Endothelial cell of umbilical vein (primary cell): Measurements from ENCODE around the gene PRKG1. TPM values are rescaled to one million over a fixed set of nuclear protein-coding genes. Genes with fewer than 3 reads are reported as not detected.

Experiments
- BruUV-seq: library from RNA; stranded (reverse); fragments of 400-500 nt; replicated peaks from 2 replicates; lab custom pipeline; 2021; lab: Mats Ljungman, UMichigan
- CTCF ChIA-PET: fragments of 300-600, 350-600 bp; sonication (Branson Sonifier 250); formaldehyde crosslinking; loops from one replicate; lab custom pipeline; 2021; ENCODE audit warnings: antibody characterized with exemption, inconsistent platforms; lab: Charles Lee
- POLR2A ChIA-PET: fragments of 300-600, 350-600 bp; sonication (Branson Sonifier 250); formaldehyde crosslinking; loops from one replicate; lab custom pipeline; 2021; ENCODE audit warnings: antibody characterized with exemption, inconsistent platforms; lab: Charles Lee
- DNase-seq: peaks from one replicate; pipeline ENCODE4 v3.0.0-alpha.2; 2011; ENCODE audit warnings: low read depth, low spot score
- FAIRE-seq: peaks from 2 replicates; lab custom pipeline; 2011; peaks lifted over from hg19 to GRCh38; lab: Jason Lieb, UNC
- H2AFZ ChIP-seq: 2 replicates; pipeline ENCODE4 v1.6.0; 2012; ENCODE audit warnings: low read depth, low read length, control low read depth, inconsistent platforms
- H3K27ac ChIP-seq: 2 replicates; pipeline ENCODE4 v1.5.1; 2011; ENCODE audit warnings: low read depth, mild to moderate bottlenecking, control low read depth, low read length, moderate library complexity; ENCODE audit not compliant: insufficient read depth
- H3K27me3 ChIP-seq, 2 experiments: 2 replicates each; pipeline versions ENCODE4 v1.6.0 to v1.6.1; 2011; ENCODE audit warnings: low read length in 2 of 2, mixed read lengths in 1 of 2; ENCODE audit not compliant: control insufficient read depth in 2 of 2, insufficient read depth in 2 of 2
- H3K36me3 ChIP-seq, 2 experiments: 2 replicates in 1 of 2; 3 replicates in 1 of 2; pipeline ENCODE4 v1.5.1; 2011; ENCODE audit warnings: low read length in 2 of 2, mild to moderate bottlenecking in 1 of 2, moderate library complexity in 1 of 2; ENCODE audit not compliant: control insufficient read depth in 2 of 2, insufficient read depth in 2 of 2; ENCODE audit errors: extremely low read depth in 1 of 2
- H3K4me1 ChIP-seq: 3 replicates; pipeline ENCODE4 v1.5.1; 2011; ENCODE audit warnings: mild to moderate bottlenecking, low read length; ENCODE audit not compliant: control insufficient read depth, insufficient read depth; ENCODE audit errors: extremely low read depth
- H3K4me2 ChIP-seq: 2 replicates; pipeline ENCODE4 v1.6.1; 2011; ENCODE audit warnings: low read length, control low read depth, mixed read lengths; ENCODE audit not compliant: insufficient read depth
- H3K4me3 ChIP-seq, 3 experiments: fragments of 200-600 bp in 1 of 3; sonication (generic), shearing (Covaris generic) in 1 of 3; replicated peaks in 1 of 3; 2 replicates each; pipeline ENCODE4 v1.5.1; 2011 to 2016; ENCODE audit warnings: control low read depth in 3 of 3, low read length in 3 of 3, mild to moderate bottlenecking in 2 of 3, inconsistent platforms in 1 of 3, low read depth in 1 of 3, moderate library complexity in 1 of 3; ENCODE audit not compliant: insufficient read depth in 1 of 3
- H3K79me2 ChIP-seq: 2 replicates; pipeline ENCODE4 v1.6.0; 2012; ENCODE audit warnings: low read length, inconsistent platforms; ENCODE audit not compliant: control insufficient read depth, insufficient read depth
- H3K9ac ChIP-seq: replicated peaks from 2 replicates; pipeline ENCODE3; 2011; ENCODE audit warnings: low read length, control low read depth; ENCODE audit not compliant: insufficient read depth; ENCODE audit errors: extremely low read depth
- H3K9me1 ChIP-seq: replicated peaks from 3 replicates; pipeline ENCODE4 v1.6.0; 2011; ENCODE audit warnings: mild to moderate bottlenecking, low read length; ENCODE audit not compliant: control insufficient read depth, insufficient read depth; ENCODE audit errors: extremely low read depth
- H3K9me3 ChIP-seq: replicated peaks from 2 replicates; pipeline ENCODE4 v1.5.1; 2012; ENCODE audit warnings: low read length, inconsistent platforms; ENCODE audit not compliant: control insufficient read depth, insufficient read depth
- H4K20me1 ChIP-seq: replicated peaks from 2 replicates; pipeline ENCODE3; 2011; ENCODE audit warnings: mild to moderate bottlenecking, low read length; ENCODE audit not compliant: control insufficient read depth, insufficient read depth; ENCODE audit errors: extremely low read depth
- EZH2 ChIP-seq: IDR thresholded peaks from 2 replicates; pipeline ENCODE4 v1.6.1; 2012; ENCODE audit warnings: borderline replicate concordance, low read depth, mild to moderate bottlenecking, moderate library complexity, low read length, inconsistent platforms; ENCODE audit not compliant: severe bottlenecking
- FOS ChIP-seq: IDR thresholded peaks from 2 replicates; pipeline ENCODE4 v1.6.1; 2011; ENCODE audit warnings: mild to moderate bottlenecking, low read length, moderate library complexity, borderline replicate concordance; ENCODE audit not compliant: insufficient read depth
- GATA2 ChIP-seq: IDR thresholded peaks from 2 replicates; pipeline ENCODE4 v1.7.0; 2011; ENCODE audit warnings: low read depth, mild to moderate bottlenecking, moderate library complexity, mixed read lengths, low read length; ENCODE audit not compliant: insufficient read length, insufficient read depth
- JUN ChIP-seq: IDR thresholded peaks from 2 replicates; pipeline ENCODE4 v1.6.1; 2011; ENCODE audit warnings: borderline replicate concordance, low read depth; ENCODE audit not compliant: insufficient read length, insufficient read depth
- MYC ChIP-seq: IDR thresholded peaks from one replicate; pipeline ENCODE4 v1.6.1; 2011; ENCODE audit warnings: mild to moderate bottlenecking, low read depth, low read length
- POLR2A ChIP-seq: IDR thresholded peaks from 2 replicates; pipeline ENCODE4 v1.6.1; 2012; ENCODE audit warnings: low read depth, mild to moderate bottlenecking, control low read depth, low read length
- POLR2AphosphoS5 ChIP-seq: IDR thresholded peaks from 2 replicates; pipeline ENCODE4 v1.6.1; 2012; ENCODE audit warnings: low read depth, mild to moderate bottlenecking, control low read depth, low read length, moderate library complexity; ENCODE audit not compliant: insufficient read depth
- dilution Hi-C: fragments of 300-500 bp; cut with MboI; formaldehyde crosslinking; loops from one replicate; pipeline ENCODE4 v1.15.0; 2019; ENCODE audit warnings: low sequenced_read_pairs; ENCODE audit not compliant: extremely low pct_ligation_motif_present
- intact Hi-C: fragments of 100-400 bp; cut with micrococcal nuclease; formaldehyde crosslinking; loops from one replicate; pipeline ENCODE4 v1.10.0; 2022
- polyA plus RNA-seq, 4 experiments: library from polyadenylated mRNA; depleted of rRNA in 3 of 4; stranded (reverse) in 3 of 4; unstranded in 1 of 4; fragments of >200 nt; gene quantifications; 2 replicates each; pipeline versions ENCODE4 v1.2.1 to v1.2.3, GENCODE V29; 2011 to 2012; ENCODE audit warnings: missing spikeins in 1 of 4
- total RNA-seq: library from RNA; stranded (reverse); gene quantifications from 2 replicates; pipeline ENCODE4 v1.2.3, GENCODE V29; 2021
- TF ChIP-seq, protein P1 (sequence below), 2 donors: IDR thresholded peaks; 1 replicate in 1 of 2; 2 replicates in 1 of 2; pipeline ENCODE4 v1.5.1; 2011; ENCODE audit warnings: low read length in 2 of 2, mild to moderate bottlenecking in 2 of 2, moderate library complexity in 2 of 2, control low read depth in 1 of 2, inconsistent platforms in 1 of 2, low read depth in 1 of 2; ENCODE audit not compliant: insufficient read depth in 1 of 2; ENCODE audit errors: extremely low read depth in 1 of 2
- TF ChIP-seq, protein P2 (sequence below): IDR thresholded peaks from 2 replicates; pipeline ENCODE4 v1.6.1; 2011; ENCODE audit not compliant: insufficient read depth, insufficient read length

PRKG1 gene
- total and polyA plus RNA-seq, 2 donors (not counting 3 experiments of a cell fraction or from before 2014, with no cell fraction given): 0.01 to 0.18 TPM

DNA sequence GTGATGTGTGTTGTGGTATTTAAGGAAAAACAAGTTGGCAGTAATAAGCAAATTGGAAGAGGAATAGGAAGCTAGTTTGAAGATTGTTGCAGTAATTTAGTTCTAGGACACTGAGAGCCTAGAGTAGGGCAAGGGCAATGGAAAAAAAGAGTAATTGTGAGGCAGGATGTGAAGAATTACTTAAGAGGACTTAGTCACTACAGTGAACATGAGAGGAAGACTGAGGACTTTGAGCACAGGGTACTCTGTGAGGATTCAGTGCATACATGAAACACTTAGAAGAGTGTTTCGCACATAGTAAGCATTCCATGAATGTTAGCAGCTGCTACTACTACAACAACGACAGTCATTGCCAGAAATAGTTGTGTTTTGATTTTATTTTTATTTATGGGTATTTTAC is 1208.9 kb downstream of the PRKG1 start:
- no peaks in the 10 kb centered on the region for H3K9me1 ChIP-seq
- FAIRE-seq (no peak), DNase-seq (peak; percentile 18)
- no peak overlapping the region for H3K4me3 ChIP-seq
- no peak for TF ChIP-seq JUN
- no peak for TF ChIP-seq FOS
- TF ChIP-seq POLR2A: no peak
- TF ChIP-seq MYC: no peak
- TF ChIP-seq, protein P1, sequence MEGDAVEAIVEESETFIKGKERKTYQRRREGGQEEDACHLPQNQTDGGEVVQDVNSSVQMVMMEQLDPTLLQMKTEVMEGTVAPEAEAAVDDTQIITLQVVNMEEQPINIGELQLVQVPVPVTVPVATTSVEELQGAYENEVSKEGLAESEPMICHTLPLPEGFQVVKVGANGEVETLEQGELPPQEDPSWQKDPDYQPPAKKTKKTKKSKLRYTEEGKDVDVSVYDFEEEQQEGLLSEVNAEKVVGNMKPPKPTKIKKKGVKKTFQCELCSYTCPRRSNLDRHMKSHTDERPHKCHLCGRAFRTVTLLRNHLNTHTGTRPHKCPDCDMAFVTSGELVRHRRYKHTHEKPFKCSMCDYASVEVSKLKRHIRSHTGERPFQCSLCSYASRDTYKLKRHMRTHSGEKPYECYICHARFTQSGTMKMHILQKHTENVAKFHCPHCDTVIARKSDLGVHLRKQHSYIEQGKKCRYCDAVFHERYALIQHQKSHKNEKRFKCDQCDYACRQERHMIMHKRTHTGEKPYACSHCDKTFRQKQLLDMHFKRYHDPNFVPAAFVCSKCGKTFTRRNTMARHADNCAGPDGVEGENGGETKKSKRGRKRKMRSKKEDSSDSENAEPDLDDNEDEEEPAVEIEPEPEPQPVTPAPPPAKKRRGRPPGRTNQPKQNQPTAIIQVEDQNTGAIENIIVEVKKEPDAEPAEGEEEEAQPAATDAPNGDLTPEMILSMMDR (IDR thresholded peaks at IDR 0.05; ENCODE audit: extremely low read depth in 1 of 2, insufficient read depth in 1 of 2, low read depth in 1 of 2, low read length in 2 of 2): no peak
- no peak for TF ChIP-seq GATA2
- TF ChIP-seq, protein P2, sequence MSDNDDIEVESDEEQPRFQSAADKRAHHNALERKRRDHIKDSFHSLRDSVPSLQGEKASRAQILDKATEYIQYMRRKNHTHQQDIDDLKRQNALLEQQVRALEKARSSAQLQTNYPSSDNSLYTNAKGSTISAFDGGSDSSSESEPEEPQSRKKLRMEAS: no peak
- no peak for TF ChIP-seq EZH2
- no peak for TF ChIP-seq POLR2AphosphoS5
- dilution Hi-C loops: no loop called here
- H3K9me3 ChIP-seq: no peaks in the 10 kb centered on the region
- H3K4me2 ChIP-seq: no peak overlapping the region
- H3K9ac ChIP-seq: no peak overlapping the region
- BruUV-seq: no TSS peak
- H2AFZ ChIP-seq: no peak overlapping the region
- intact Hi-C loops: no loop called here
- ChIA-PET CTCF (no interaction called here), POLR2A (no interaction called here)
- no peaks in the 10 kb centered on the region for H4K20me1 ChIP-seq
- no peaks in the 10 kb centered on the region for H3K79me2 ChIP-seq
- no peaks in the 10 kb centered on the region for H3K27me3 ChIP-seq
- H3K27ac ChIP-seq: no peak overlapping the region
- peaks cover 10% of the 10 kb centered on the region for H3K4me1 ChIP-seq
- H3K36me3 ChIP-seq: no peaks in the 10 kb centered on the region
